GM19324 (cell line): ENCODE results near the gene TENT4B.
"Not testable (repeated sequence)": the region's sequence is repeated elsewhere in the genome, so short reads cannot be mapped to it uniquely, and the experiment has no call there.

Experiments
- ATAC-seq: cut with Tn5 transposase; IDR thresholded peaks from one replicate; pipeline ENCODE4 v1.9.1; 2021; ENCODE audit warnings: mild to moderate bottlenecking, moderate library complexity; ENCODE audit not compliant: unreplicated experiment, low FRiP score

TENT4B gene

DNA sequence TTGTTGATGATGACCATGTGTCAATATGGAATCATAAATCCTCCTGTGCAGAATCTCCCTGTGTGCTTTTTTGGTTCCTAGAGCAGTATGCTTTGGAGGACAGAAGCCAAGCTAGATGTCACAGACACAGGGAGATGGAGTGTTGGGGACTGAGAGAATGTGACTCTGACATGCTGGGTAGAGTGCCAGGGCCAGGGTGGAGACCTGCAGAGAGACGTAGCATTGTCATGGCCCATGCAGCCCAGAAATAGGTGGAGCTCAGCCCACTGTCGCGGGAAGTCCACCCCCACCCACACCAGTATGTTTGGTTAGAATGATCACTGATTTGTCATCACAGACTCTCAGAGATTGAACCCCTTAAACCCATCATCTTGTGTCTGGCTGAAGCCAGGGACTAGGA, 74.0 kb downstream of the TENT4B start:
- ATAC-seq, result no peak

DNA sequence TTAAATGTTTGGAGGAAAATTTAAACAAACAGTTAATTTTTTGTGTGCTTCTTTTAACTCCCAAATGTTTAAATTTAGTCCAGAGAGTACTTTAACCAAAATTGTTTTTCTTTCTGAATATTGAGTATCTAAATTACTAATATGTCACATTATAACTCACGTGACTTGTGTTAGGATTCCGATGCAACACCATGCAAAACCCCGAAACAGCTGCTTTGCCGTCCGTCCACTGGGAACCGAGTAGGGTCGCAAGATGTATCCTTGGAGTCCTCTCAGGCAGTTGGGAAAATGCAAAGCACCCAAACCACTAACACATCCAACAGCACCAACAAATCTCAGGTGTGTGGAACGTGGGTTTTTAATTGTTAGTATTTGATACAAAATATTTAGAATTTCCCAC, 74.6 kb downstream of the TENT4B start:
- ATAC-seq, result no peak

DNA sequence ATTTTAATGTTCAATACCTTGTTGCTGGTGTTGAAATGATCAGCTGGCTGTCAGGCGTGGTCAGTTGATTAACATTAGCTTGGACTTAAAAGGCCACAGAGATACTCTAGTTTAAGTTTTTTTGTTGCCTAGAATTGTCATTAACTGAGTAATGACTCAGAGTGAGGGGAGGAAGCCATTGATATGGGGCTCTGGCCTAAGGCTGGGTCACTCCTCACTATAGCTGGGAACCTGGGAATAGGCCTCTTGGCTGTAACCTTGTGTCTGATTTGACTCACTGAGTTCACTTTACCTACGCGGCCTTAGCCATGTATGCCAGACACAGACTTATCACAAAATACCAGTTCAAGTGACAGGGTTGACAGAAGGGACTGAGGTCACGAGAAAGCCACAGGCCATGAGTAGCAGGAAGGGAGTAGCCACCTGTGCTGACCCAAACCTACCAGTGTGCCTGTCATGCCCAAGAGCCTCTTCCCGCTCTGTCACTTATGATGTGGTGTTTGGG, 75.3 kb downstream of the TENT4B start:
- no peak for ATAC-seq

DNA sequence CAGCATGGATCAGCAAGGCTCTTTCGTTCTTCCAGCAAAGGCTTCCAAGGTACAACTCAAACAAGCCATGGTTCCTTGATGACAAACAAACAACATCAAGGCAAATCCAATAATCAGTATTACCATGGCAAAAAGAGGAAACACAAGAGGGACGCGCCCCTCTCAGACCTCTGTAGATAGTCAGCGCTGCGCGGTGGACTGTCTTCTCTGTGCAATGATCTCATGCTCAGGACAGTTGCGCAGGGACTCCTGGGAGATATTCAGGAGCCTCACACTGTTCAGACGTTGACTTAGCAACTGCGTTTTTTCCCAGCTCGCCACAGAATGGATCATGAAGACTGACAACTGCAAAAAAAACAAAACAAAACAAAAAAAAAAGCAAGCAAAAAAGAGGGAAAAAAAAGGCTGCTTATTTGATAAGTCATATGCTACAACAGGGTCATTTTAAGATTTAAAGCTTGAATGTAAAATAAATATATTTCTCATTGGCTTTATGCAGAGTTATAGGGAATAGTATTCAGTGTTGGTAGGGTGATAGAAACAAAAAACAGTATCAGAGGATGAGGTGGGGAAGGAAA, 76.1 kb downstream of the TENT4B start:
- ATAC-seq, result no peak

DNA sequence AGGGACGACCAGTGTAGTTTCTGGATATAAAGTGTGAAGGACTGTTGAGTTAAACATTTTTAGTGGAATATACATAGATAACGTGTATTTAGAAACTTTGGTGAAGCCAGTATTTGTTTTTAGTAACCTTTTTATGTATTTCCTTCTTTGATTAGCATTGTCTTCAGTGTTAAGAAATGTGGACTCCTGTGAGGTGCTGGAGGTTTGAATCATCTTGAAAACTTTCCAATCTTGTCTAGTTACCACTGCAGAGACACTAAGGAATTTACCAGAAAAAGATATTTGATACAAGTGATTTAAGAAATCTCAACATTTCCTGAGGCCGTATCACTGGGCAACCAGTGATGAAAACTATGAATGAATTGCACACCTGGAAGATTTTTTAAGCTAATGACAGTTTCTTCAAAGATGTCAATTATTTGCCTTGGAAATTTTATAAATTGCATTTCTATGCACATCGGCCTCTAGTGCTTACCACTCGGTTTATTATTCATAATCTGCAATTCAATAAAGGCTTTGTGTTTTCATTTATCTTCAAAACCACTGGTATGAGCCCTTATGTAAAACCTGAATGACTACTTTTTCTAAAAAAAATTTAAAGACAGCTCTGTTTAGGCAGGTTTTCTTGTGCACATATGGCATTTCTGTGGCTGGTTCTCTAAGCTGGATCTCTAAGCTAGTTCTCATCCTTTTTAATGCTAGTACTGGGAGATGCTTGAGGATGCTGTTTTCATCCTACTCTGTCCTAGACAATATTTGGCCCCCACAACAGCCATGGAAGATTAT, 81.9 kb downstream of the TENT4B start:
- no peak for ATAC-seq

DNA sequence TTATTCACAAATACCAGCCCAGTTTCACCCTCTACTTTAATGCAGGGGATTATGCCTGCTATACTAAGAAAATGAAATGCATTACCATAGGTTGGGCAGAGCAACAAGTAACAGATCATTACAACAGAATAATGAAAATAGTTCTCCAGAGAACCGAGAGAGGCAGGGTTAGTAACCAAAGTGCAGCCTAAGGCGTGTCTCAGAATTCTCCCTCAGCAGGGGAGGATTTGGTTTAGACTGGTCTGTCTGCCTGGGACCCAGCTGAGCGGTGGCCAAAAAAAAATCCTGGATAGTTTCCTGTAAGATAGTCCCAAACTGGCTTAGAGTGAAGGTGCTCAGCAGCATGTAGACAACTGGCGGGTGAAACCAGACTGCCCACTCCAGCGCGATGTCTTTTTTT, 82.5 kb downstream of the TENT4B start:
- ATAC-seq, result no peak

DNA sequence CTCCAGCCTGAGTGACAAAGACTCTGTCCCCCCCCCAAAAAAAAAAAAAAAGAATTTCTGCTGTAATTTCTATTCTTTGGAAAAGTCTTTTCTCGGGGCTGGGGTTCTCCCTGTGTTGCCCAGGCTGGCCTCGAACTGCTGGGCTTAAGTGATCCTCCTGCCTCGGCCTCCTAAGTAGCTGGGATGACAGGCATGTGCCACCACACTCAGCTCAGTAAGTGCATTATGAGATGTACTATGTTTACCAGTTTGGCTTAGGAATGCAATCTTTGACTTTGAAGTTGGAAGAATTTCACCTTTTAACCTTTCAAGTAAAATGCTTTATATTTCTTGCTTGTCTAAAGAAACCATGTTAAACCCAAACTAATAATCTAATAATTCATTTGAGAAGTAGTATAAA, 85.2 kb downstream of the TENT4B start:
- no peak for ATAC-seq

DNA sequence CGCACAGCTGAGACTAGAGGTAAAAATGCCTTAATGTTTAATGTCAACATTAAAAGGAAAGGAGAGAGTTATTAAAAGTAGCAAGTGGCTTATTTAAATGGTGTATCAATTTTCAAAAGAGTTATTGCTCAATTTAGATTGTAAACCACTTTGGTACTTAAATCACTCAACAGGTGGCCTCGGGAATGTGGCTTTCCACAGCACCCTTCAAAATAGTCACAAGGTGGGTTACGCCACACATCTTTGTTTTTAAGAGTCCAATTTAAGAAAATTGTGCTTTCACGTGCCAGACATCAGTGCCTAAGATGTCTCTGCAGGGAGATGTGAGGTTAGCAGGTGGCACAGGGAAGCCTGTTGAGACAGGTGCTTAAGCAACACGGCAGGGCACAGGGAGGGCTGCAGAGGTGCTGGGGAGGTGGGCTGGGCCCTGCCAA, 85.8 kb downstream of the TENT4B start:
- no peak for ATAC-seq

DNA sequence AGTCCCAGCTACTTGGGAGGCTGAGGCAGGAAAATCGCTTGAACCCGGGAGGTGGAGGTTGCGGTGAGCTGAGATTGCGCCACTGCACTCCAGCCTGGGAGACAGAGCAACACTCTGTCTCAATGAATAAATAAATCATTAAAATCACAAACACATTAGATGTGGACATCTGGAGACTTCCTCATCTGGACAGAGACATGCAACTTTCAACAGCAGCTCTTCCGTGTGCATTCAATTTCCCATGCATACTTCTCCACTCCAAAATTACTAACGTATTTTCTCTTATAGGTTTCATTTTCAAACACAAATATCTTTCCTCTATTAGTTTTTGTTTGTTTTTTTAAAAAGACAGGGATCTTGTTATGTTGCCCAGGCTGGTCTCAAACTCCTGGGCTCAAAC, 89.9 kb downstream of the TENT4B start:
- ATAC-seq, result not testable (repeated sequence)

DNA sequence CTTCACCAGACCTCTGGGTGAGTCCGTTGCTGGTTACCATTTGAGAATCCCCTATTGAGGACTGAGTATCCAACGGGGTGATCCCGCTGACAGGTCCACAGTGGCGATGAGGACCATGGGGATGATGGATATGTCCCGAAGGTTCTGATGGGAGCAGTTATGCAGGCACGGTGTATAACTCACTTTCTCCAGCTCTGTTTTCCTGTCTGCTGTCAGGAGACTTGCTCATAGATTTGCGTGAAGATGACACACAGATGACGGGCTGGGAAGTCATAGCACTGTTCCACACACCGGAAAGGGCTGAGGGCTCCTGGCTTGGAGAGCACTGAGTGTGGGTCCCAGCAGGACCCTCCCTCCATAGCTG, 91.0 kb downstream of the TENT4B start:
- ATAC-seq, result no peak

DNA sequence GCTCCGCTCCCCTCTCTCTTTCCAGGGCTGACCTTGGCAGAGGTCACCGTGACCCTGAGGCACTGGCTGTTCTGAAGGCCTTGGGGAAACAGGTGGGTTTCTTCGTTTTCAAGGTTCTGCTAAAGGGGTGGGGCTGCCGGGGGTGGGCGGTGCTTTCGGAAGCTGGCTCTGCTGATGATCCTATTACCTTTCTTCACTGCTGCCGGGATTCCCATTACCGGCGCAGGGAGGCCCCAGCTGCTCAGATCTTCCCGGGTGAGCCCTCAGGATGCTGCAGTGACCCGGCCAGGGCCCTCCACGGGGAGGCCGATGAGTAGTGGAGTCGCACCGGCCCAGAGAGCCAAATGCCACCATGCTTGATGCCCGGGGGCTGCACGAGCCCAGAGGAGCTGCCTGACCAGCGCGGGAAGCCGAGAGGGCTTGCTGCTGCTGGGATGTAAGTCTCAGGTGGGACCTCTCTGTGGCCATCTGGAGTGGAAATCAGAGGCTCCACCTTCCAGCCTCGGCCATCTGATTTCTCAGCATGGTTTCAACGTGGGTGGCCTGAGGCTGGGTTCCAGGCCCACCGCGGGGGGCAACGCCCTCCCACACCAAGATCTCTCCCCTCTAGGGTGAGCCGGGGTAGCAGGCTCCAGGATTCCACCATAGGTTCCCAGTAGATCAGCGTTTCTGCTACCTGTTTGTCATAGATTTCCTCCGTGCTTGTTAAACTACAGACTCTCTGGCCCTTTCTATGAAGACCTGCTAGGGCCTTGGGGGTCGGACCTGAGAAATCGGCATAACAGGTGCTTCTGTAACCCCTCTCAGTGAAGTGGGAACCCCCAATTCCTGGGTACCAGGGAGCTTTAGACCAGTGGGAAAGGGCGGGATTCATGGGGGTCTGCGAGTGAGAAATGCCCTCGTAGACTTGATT, 91.7 kb downstream of the TENT4B start:
- ATAC-seq, result no peak

DNA sequence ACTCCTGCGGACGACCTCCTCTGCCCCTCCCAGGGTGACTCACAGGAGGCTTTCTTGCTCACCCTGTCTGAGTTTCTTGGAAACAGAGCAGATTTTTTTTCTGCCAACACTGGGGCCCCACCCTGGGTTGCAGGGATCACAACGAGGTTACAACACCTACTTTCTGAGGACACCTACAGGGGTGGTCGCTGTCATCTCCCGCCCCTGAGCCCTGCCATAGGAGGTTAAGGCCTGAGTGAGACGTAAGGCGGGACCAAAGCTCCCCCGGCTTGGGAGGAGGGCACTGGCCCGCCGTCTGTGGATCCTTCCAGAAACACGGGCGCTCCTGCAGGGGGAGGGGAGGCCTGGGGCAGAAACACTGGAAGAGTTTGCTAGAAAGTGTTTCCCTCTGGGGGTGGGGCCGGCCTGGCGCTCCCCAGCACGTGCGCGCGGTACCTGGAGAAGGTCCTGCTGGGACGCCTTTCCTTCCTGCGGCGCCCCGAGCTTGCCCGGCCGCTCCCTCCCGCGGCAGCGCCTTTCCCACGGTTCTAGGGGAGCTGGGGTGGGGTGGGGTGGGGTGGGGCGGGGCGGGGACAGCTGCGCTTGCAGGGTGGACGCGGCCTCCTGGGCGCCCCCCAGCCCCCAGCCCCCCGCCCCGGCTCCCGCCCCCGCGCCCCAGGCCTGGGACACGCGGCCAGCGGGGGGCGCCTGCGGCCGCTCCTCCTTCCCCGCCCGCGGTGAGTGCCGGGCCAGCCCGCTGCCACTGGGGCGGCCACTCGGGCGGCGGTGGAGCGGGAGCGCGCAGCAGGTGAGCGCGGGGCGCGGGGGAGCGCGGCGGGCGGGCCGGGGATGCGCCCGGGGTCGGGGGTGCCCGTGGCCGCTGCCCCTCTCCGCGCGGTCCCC, 92.6 kb downstream of the TENT4B start:
- peak; percentile 76 for ATAC-seq

DNA sequence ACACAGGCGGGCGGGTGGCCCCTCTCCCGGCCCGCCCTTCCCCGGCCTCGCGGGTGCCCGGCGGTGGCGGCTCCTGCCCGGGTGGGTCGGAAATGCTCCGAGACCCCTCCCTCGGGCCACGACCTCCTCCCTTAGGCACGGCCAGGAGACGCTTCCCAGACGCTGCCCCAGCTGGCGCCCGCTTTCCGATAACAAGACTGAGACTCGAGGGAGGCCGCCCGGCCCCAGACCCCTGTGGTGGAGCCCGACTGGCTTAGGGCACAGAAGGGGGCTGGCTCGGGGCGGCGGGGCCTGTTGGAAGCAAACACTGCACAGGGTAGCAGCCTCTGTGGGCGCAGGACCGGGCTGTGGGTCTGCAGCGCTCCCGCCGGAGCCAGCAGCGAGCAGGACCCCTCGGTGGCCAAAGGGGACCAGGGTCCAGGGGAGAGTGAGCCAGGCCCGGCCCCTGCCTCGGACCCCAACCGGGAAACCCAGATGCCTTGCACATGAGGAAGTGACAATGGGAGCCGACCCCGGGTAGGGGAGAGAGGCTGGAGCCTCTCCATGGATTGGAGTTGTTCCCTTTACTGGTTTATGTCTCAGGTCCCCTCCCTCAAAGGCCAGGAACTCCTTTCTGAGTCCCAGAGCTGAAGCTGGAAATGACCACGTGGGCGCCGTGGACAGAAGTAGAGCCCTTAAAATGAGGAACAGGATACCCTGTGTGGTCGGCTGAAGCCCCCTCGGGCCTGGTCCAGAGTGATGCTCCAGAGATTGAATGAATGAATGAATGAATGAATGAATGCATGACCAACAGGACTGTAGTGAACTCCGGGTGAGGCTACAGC, 93.4 kb downstream of the TENT4B start:
- ATAC-seq, result no peak

DNA sequence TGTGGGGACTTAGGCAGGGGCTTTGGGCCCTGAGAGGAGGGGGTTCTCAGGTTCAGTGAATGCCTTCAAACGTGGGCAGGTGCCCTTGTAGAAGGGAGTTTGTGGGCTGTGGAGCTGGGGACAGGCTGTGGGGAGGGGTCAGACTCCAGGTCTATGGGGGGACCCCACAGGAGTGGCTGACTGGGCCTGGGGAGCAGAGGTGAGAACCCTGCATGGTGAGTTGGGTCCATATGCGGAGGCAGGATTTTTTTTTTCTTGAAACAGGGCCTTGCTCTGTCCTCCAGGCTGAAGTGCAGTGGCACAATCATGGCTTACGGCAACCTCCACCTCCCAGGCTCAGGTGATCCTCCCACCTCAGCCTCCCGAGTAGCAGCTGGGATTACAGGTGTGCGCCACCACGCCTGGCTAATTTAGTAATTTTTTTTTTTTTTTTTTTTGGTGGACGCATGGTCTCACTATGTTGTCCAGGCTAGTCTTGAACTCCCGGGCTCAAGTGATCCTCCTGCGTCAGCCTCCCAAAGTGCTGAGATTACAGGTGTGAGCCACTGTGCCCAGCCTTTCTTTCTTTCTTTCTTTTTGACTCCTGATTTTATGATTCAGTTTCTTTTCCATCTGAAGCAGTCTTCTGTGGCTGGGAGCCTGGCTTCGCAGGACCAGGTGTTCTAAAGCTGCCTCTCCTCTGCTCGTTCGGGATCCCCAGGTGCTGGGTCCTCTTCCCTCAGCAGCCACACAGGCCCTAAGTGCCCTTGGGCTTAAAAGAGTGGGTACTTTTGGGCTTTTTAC, 94.2 kb downstream of the TENT4B start:
- no peak for ATAC-seq

DNA sequence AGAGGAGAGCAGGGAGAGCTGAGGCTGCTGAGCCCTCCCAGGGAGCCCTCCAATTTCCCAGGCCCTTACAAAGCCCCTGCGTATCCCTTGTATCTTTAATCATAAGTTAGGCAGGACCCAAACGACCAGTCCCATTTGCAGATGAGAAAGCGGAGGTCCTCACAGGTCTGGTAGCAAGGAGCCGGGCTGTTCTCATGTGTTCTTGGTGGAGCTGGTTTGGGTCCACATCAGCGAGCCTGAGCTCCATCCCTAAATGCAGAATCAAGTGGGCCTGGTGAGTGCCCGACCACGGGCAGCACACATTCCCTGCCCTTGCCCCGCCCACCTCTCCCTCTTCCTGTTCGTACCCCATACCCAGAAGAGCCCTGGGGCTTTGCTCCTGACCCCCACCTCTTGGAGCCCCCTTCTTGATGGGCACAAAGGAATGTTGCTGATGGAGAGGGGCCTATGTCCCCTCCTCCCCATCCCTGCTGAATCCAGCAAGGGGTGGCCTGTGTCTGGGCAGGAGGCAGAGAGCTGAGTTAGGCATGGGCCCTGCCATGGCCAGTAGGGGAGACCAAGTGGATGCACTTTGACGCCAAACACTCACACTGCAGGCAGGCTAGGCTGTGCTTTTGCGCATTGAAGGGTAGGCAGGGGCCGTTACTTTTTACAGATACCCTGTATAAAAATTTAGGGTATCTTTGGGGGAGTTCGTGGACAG, 95.0 kb downstream of the TENT4B start:
- ATAC-seq, result no peak

DNA sequence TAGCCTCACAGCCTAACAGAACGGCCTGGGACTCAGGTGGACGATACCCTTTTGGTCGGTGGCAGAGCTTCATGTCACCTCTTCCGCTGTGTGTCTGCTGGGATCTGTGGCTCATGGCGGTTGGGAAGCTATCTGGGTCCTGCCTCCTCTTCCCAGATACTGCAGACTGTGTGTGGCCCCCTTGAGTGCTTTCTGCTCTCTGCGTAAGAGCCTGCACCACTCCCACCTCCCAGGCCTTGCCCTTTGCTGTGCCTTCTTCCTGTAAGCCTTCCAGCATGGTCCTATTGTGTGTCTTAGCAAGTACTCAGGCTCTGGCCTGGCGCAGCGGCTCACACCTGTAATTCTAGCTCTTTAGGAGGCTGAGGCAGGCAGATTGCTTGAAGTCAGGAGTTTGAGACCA, 95.7 kb downstream of the TENT4B start:
- no peak for ATAC-seq

DNA sequence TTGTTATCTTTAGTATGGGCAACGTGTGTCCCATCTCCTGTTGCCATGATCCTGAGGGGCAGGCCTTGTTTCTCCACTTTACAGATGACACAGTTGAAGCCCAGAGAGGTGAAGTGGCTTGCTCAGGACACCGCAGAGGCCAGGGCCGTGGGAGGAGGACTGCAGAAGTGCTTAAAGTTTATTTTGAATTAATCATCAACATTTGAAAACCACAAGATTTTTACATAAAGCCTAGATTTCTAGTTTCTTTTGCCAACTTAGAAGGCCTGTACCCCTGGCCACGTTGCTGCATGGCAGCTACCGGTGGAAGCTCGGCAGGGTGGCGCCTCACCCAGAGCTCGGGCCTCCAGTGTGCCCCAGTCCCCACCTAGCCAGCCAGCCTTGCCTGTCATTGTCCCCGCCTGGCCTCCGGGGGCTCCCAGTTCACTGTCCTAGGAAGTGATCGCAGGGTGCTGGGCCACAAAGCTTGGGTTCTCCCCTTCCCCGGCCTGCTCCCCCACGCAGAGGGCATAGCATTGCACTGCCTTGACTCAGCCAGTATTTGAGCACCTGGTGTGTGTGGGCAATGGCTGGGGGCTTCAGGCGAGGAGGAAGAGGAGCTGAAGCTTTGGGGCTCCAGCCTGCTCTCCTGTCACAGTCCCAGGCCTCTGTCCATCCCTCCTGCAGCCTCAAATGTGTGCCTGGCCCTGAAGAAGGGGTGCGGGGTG, 98.4 kb downstream of the TENT4B start:
- no peak for ATAC-seq
